ENCODE results near the gene IFNA13.
A peak's percentile ranks its signal among the peaks of the same experiment; 100 is the strongest.
"Not testable (repeated sequence)": the region's sequence is repeated elsewhere in the genome, so short reads cannot be mapped to it uniquely, and the experiment has no call there.

IFNA13 gene

DNA sequence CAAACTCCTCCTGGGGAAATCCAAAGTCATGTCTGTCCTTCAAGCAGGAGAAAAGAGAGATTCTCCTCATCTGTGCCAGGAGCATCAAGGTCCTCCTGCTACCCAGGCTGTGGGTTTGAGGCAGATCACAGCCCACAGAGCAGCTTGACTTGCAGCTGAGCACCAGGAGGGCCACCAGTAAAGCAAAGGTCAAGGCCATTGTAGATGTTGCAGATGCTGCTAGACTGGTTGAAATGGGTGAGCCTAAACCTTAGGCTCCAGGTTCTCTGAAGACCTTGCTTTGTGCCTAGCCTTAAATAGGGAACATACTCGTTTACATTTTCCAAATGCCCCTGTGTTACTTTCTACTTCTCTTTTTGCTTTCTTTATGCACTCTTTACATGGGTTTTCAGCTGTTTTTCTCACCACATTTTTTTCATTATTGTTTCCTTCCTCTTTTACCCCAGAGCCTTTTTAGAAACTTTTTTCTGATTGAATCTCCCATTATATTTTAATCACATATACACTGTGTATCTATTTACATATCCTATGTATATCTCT is 17.3 kb upstream of the IFNA13 start, which contains the start of gene IFNA2:
TSS of gene IFNA2 (minus strand) at position 268 of the 540 bp plus-strand sequence. CDS start at position 199, 69 bp downstream.
- TF ChIP-seq, protein P1, sequence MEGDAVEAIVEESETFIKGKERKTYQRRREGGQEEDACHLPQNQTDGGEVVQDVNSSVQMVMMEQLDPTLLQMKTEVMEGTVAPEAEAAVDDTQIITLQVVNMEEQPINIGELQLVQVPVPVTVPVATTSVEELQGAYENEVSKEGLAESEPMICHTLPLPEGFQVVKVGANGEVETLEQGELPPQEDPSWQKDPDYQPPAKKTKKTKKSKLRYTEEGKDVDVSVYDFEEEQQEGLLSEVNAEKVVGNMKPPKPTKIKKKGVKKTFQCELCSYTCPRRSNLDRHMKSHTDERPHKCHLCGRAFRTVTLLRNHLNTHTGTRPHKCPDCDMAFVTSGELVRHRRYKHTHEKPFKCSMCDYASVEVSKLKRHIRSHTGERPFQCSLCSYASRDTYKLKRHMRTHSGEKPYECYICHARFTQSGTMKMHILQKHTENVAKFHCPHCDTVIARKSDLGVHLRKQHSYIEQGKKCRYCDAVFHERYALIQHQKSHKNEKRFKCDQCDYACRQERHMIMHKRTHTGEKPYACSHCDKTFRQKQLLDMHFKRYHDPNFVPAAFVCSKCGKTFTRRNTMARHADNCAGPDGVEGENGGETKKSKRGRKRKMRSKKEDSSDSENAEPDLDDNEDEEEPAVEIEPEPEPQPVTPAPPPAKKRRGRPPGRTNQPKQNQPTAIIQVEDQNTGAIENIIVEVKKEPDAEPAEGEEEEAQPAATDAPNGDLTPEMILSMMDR (IDR thresholded peaks at IDR 0.05; ENCODE audit: extremely low read depth, missing control alignments), result no peak
- DNase-seq (ENCODE audit: low spot score), result no peak

- no peak for DNase-seq (ENCODE audit: low spot score)
- TF ChIP-seq, protein P1 (IDR thresholded peaks at IDR 0.05; ENCODE audit: extremely low read depth, missing control alignments), result no peak
These were observed 15.8 kb upstream of the IFNA13 start for GRCh38 chr9:21383627-21384026.

DNA sequence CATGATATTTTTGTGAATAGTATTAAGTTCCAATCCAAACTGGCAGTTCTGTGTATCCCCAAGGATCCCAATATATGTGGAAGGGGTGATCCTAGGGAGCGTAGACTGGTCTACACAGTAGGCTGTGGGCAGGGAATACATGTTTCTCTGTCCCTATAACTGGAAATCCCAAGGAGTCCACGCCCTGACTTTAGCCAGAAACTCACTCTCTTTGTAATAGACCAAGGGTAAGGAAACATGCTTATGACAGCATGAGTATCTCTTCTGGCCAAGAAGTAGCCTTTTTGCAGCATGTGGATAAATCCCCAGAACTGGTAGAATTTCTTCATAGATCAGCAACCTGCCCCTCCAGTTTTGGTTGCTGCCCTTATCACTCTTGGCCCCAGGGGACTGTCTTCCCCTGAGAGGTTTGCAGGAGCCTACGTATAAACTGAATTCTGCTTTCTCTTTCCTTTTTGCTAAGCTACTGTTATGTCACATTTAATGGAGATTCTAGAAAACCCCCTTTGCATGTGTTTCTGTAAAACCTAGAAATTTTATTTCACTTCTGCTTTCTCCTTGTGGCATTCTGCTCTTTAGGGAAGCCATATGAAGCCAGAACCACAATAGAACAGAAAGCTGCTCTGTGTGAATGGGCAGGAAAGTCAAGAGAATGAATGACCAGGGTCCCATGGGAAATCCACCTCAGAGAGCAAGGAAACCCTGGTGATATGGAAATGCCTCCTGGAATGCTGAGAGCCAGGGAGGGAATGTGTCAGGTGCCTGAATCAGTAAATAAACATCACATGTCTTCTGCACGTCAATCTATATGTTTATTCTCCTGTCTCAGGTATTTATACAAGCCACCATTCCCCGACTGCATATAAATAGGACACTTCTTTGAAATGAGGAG is 13.8 kb upstream of the IFNA13 start:
- peak; percentile 70 for DNase-seq (ENCODE audit: low spot score)
- TF ChIP-seq, protein P1 (IDR thresholded peaks at IDR 0.05; ENCODE audit: extremely low read depth, missing control alignments), result no peak

DNA sequence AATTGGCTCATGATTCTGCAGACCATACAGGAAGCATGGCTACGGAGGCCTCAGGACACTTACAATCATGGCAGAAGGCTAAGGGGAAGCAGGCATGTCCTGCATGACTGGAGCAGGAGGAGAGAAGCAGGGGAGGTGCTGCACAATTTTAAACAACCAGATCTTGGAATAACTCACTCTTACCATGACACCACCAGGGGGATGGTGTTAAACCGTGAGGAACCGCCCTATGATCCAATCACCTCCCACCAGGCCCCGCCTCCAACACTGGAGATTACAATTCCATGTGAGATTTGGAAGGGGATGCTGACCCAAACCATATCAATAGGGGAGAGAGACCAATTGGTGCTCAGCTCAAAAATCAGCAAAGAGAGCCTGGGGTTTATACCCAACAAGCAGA is 3.6 kb upstream of the IFNA13 start:
- DNase-seq (ENCODE audit: low spot score), result not testable (repeated sequence)

GRCh38 chr9:21367169-21367568 is 688 bp downstream of the IFNA13 start:
- not testable (repeated sequence) for DNase-seq (ENCODE audit: low spot score)

DNA sequence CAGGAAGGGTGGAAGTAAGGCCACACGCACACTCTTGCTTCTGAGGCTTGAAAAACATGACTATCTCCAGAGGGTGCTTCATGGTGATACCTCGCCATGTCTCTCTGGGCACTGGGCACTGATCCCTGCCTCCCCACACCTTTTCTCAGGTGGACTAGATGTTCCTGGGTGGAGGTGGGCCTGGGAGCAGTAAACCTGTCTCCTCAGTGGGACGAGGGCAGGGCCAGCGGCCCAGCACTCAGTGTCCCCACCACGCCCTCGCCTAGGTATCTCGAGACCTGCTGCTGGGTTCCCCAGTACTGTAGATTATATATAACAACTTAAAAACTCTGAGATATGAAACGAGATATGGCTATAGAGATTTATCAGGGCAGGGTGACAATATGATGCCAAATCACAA is 5.6 kb downstream of the IFNA13 start:
- DNase-seq (ENCODE audit: low spot score), result no peak
- TF ChIP-seq, protein P1 (IDR thresholded peaks at IDR 0.05; ENCODE audit: extremely low read depth, missing control alignments), result no peak

- TF ChIP-seq, protein P1 (IDR thresholded peaks at IDR 0.05; ENCODE audit: extremely low read depth, missing control alignments), result no peak
- DNase-seq (ENCODE audit: low spot score), result peak; percentile 39
These were observed 10.1 kb downstream of the IFNA13 start for GRCh38 chr9:21357479-21358460.

GRCh38 chr9:21350787-21351186 is 17.1 kb downstream of the IFNA13 start, which contains the start of gene IFNA6:
IFNA6 (minus strand) TSS chr9:21350887; CDS start chr9:21350887, 0 bp downstream.
- no peak for DNase-seq (ENCODE audit: low spot score)
- TF ChIP-seq, protein P1 (IDR thresholded peaks at IDR 0.05; ENCODE audit: extremely low read depth, missing control alignments), result no peak
